EL (cell line): ENCODE results near the gene DIPK1C.
"Not testable (repeated sequence)": the region's sequence is repeated elsewhere in the genome, so short reads cannot be mapped to it uniquely, and the experiment has no call there.

Experiments
- DNase-seq: peaks from one replicate; pipeline ENCODE4 v3.0.0-alpha.2; 2016

The DIPK1C gene

GRCh38 chr18:74457043-74457724 lies at the start of gene DIPK1C:
TSS of gene DIPK1C (minus strand) at chr18:74457308. CDS start at chr18:74457259, 49 bp downstream.
- DNase-seq: no peak

DNA sequence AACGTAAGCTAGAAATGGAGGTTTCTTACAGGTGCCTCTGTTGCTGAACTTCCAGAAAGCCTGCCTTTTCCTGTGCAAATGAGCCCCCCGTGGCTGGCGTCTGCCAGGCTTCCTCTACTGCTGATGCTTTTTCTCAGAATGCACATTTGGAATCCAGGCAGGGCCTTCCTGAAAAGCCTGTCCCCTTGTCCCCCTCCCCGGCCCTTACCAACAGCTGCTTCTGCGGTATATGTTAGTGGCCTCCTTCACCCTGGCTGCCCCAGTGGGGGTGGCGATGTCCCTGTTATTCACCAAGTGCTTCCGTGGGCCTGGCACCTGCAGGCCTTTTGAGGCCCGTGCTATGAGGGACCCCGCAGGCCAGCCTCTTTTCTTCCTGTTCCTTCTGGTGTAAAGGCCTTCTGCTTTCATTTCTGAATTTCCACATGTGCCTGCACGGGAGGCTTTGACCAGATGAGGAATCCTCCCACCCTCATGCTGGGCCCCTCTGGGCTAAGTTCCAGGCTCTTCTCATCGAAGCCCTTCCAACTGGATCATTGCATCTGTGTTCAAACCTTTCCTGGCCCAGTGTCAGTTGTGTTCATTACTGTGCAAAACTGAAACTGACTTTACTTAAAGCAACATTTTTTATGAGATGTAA lies 49.5 kb upstream of the DIPK1C start:
- DNase-seq: no peak

DNA sequence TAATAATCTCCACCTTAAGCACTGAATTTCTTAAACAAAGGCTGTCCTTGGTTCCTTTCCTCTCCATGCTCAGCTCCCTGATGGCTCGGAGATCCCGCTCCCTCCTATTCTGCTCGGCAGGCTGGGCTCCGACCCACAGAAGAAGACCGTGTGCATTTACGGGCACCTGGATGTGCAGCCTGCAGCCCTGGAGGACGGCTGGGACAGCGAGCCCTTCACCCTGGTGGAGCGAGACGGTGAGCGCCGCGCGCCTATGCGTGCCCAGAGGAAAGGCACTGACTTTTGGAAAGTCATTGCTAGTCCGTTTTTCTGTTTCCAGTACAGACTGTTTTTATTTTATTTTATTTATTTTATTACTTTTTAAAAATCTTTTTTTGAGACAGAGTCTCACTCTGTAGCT lies 48.7 kb upstream of the DIPK1C start:
- no peak for DNase-seq

DNA sequence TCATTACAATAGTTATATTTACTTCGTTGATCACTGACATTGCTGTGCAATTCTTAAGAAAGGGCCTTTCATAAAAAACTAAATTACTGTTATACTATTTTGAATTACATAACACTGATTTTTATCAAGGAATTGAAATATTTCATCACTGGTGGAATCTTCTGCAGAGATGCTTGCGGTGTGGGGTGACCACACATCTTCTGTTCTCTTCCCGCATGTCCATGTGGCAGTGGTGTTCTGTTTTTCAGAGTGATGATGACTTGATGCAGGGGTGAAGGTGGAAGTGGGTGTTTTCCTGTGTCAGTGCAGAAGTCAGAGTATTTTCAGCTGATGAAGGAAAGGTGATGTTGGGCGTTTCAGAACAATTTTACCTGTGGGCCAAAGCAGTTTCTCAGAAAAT lies 46.0 kb upstream of the DIPK1C start:
- no peak for DNase-seq

GRCh38 chr18:74501386-74501785 lies 44.3 kb upstream of the DIPK1C start:
- no peak for DNase-seq

- DNase-seq: not testable (repeated sequence)
These were observed 43.7 kb upstream of the DIPK1C start for GRCh38 chr18:74500774-74501173.

GRCh38 chr18:74500372-74500771 lies 43.3 kb upstream of the DIPK1C start:
- DNase-seq: no peak

GRCh38 chr18:74499633-74500032 lies 42.5 kb upstream of the DIPK1C start:
- DNase-seq: peak; percentile 69

GRCh38 chr18:74498712-74499627 lies 41.9 kb upstream of the DIPK1C start:
- DNase-seq: peak; percentile 25

DNA sequence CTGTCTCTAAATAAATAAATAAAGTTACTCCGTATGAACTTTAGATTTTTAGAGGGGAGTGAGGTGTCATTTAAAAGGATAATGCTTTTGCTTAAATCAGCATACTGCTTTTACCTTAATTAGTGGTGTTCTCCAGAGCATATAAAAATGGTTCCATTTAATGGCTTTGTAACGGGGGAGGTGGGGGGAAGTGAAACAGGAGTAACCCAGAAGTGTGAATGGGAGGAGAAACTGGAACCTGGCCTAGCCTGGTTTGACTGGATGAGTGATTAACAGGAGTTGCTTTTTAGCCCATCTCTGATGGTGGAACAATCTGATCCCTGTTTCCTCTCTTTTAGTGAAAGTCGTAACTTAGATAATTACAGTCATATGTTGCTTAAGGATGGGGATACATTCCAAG lies 40.7 kb upstream of the DIPK1C start:
- DNase-seq: no peak

DNA sequence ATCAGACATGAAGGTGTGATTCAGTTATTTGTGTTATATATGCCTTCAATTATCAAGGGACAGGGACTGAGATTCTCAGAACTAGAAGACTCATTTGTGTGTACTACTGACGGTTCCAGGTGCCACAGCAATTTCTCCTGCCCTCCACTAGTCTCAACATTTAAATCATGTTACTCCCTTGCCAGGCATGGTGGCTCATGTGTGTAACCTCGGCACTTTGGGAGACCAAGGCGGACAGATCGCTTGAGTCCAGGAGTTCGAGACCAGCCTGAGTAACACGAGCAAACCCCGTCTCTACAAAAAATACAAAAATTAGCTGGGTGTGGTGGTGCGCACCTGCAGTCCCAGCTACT lies 40.2 kb upstream of the DIPK1C start:
- DNase-seq: no peak

GRCh38 chr18:74496508-74497323 lies 39.6 kb upstream of the DIPK1C start:
- DNase-seq: peak; percentile 65

GRCh38 chr18:74495581-74496507 lies 38.7 kb upstream of the DIPK1C start, which contains the start of gene CNDP2:
TSS of gene CNDP2 (plus strand) at chr18:74496363. CDS start at chr18:74499974, 3,611 bp downstream.
- DNase-seq: peak; percentile 99

- DNase-seq: no peak
These were observed 37.4 kb upstream of the DIPK1C start for GRCh38 chr18:74494514-74494913.

- peak; percentile 26 for DNase-seq
These were observed 36.6 kb upstream of the DIPK1C start for GRCh38 chr18:74493689-74494088.

GRCh38 chr18:74492259-74492658 lies 35.2 kb upstream of the DIPK1C start:
- DNase-seq: no peak

DNA sequence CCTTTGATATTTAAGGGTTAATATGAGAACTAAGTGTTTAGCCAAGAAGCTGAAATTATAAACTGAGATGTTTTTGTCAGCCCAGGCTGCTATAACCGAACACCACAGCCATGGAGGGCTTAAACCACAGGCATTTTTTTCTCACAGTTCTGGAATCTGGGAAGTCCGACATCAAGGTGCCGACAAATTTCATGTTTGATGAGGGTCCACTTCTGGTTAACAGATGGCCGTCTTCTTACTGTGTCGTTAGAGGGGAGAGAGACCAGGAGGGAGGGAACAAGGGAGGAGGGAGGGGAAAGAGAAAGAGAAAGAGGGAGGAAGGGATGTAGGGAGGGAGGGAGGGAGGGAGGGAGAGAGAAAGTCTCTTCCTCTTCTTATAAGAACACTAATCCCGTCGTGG lies 32.6 kb upstream of the DIPK1C start:
- DNase-seq: peak; percentile 69

- DNase-seq: no peak
These were observed 31.8 kb upstream of the DIPK1C start for GRCh38 chr18:74488864-74489263.

GRCh38 chr18:74488354-74488753 lies 31.2 kb upstream of the DIPK1C start:
- no peak for DNase-seq

GRCh38 chr18:74486119-74486849 lies 29.2 kb upstream of the DIPK1C start:
- no peak for DNase-seq

DNA sequence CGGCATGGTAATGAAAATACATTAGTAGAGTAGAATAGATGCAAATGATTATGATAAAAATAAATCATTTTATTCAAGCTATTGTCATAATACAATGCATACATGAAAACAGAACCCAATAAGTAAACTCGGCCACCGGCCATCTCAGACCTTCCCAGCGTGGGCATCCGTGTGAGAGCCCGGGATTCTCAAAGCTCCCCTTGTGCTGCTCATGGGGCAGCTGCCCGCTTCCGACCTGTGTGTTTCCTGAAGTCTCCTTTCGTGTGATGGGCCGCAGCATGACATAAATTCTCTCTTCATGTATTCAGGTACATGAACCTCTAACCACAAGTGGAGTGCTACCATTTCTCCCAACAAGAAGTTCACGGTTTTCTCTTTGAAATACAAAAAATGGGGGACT lies 25.6 kb upstream of the DIPK1C start:
- DNase-seq: no peak
